ELR (cell line): ENCODE measurements around the gene GSTA2.
"Not testable (repeated sequence)": the region's sequence is repeated elsewhere in the genome, so short reads cannot be mapped to it uniquely, and the experiment has no call there.

Experiments used
- DNase-seq: peaks from one replicate; pipeline ENCODE4 v3.0.0-alpha.2; 2015; ENCODE audit warnings: low read depth

Gene GSTA2

DNA sequence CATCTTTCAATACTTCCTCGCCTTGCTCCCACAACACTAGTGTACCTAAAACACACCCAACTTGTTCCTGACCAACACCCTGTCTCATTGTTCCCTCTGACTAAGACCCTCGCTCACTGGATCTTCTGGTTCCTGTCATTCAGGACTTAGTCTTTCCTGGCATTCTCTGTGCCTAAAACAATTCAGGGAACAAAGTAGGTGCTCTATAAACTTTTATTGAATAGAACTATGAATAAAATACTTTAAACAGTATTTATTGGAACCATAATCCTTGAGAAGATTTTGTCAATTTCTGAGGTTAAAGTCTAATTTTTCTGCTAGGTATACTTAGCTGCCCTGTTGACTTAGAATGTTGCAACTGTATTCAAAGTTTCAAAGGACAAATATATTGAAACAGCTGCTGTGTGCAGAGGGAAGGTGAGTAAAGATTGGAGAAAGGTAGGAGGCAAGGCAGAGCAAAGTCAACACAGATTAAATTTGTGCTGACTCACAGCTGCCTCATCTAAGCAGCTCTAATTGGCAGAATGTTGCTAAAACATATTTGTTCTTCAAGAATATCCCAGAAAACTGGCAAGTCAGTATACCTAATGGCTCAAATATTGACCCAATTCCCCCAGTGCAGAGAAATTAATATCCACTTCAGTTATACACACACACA, 37.6 kb downstream of the GSTA2 start:
- peak; percentile 4 for DNase-seq

DNA sequence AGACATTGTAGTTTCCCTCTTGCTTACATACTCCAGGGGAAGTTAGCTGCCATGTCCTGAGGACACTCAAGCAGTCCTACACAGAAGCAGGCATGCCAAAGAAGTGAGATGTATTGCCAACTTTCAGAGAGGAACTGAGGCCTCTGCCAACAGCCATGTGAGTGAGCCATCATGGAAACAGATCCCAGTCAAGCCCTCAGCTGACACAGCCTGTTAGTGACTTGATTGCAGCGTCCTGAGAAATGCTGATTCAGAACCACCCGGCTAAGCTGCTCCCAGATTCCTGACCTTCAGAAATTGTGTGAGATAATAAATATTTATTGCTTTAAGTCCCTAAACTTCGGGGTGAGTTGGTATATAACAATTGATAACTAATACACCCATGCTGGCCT, 38.1 kb downstream of the GSTA2 start:
- no peak for DNase-seq

DNA sequence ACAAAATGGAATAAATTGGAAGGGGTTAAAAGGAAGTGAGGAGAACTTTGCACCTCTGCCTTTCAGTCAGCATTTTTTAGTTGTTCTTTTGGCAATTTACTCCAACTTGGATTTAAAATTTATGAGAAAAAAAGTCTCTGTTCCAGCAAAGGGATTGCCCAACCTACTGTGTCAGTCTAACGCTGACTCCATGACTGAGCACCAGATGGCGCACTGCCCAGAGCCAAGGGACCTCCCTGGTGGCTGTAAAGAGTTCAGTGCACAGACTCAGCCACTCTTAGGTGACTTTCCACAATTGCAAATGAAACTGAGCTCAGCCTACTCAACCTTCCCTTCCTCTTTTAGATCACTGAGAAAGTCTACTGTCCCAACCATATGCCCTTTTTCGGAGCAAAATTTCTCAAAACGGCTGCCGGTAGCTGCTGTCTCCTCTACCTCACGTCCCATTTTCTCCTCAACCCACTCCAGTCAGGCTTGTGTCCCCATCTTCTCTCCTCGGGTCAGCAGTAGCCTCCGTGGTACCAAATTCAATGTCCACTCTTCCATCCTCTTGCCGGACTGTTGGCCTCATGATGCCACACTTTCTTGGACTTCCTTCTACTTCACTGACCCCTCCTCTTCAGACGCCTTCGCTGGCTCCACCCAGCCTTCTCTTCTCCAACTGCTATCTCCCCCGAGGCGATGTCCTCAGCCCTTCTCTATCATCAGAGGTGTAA, 38.7 kb downstream of the GSTA2 start:
- peak; percentile 78 for DNase-seq

DNA sequence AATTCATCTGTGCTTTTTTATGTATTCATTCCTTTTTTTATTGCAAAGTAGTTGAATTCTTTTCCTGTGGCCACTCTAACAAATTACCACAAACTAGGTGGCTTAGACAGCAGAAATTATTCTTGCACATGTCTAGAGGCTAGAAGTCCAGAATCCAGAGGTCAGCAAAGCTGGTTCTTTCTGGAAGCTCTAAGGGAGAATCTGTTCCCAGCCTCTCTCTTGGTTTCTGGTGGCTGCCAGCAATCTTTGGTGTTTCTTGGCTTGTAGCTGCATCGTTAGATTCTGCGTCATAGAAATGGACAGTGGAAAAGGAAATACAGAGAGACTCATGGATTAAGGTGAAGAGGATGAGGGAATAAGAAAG, 39.3 kb downstream of the GSTA2 start:
- DNase-seq, result peak; percentile 37

DNA sequence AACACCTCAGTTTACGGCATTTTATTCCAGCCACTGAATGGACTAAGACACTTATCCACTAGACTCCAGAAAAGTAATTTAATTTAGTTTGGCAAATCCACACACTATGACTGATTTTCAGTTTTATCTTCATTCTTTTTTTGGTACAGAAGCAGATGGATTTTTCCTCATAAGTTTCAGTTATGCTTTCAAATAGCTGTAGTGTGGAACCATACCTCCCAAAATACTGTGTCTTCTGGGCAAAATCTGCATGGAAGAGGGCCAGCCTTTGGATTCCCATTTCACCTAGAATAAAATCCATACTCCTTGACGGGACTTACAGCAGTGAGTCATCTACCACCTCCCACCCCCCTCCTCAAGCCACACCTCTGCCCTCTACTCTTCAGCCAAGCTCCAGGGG, 43.0 kb downstream of the GSTA2 start:
- DNase-seq, result no peak

DNA sequence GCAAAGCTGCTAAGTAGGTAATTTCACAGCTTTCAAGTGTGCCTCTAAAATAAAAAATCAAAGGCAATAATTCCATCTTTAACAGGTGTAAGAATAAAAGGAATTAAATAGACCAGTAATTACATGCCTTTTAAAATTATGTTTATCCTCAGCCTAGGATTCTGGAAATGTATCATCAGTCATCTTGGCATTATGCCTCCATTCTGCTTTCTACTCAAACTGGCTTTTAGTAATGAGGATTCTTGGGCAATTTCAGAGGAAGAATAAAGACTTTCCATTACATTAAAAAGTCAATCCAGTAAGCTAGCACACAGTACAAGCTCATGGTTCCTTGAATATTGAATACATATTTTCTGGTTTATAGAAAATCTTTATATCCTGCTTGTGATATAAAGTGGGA, 44.7 kb downstream of the GSTA2 start:
- no peak for DNase-seq

DNA sequence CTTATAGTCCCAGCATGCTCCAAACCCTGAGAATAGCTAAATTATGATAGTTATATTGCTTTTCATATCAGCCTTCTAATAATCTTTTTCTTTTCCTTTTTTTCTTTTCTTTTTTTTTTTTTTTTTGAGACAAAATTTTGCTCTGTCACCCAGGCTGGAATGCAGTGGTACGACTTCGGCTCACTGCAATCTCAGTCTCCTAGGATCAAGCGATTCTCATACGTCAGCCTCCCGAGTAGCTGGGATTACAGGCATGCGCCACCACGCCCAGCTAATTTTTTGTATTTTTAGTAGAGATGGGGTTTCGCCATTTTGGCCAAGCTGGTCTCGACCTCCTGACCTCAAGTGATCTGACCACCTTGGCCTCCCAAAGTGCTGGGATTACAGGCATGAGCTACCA, 48.5 kb downstream of the GSTA2 start:
- not testable (repeated sequence) for DNase-seq

DNA sequence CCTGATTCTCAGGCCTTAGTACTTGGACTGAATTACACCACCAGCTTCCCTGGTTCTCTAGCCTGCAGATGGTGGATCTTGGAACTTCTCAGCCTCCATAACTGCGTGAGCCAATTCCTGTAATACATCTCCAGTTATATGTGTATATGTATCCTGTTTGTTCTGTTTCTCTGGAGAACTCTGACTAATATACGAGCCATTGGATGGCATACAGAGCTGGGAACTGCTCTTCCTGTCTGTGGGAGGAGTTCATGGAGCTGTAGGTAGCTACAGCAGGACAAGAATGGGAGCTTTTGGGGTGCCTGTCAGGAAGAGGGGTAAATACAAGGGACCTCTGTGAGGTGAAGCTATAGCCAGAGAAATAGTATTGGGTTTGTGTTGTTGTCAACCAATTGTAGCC, 51.1 kb downstream of the GSTA2 start:
- peak; percentile 16 for DNase-seq

DNA sequence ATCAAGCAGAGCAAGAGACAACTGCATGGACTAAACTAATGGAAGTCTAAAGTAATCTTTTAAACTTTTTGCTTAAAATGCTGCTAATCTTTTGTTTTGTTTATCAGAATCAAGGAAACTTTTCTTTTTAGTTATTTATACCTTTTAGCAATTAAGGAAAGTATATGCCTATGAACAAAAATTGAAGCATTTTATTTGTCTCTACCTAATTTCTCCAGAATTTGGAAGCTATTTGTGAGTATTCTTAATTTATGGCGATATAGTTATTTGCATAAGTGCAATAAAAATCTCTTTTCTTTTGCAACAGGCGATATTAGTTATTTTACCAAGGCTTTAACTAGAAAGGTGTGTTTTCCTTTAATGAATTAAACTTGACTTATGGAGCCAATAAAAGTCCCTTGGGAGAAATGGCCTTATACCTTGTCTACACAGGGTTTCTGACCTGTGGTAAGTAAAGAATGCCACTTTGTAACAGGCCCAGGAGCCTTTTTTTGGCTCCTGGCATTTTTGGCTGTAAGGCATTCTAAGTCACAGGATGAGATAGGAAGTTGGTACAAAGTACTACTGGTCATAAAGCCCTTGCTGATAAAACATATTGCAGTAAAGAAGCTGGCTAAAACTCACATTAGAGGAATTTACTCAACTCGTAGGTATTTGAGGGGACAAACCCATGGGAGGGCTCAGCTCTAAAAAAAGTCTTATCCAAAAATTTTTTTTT, 55.2 kb downstream of the GSTA2 start:
- DNase-seq, result peak; percentile 7

DNA sequence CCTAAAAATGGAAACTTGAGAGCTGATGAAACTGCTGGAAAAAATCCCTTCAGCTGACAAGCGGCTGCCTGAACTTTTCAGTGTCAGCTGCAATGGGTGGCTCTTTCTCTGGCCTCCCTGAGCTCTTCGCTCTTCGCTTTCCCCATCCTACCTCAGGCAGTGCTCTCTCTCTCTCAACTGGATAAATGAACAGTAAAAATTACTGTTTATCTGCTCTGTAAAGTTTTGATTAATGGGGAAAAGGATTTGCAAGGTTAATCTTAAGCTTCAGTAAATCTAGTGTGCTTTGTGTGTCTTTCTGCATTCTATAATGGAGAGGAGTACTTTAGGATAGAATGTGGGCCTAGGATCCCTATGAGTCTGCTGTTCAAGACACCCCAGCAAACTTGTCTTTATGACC, 57.3 kb downstream of the GSTA2 start:
- no peak for DNase-seq

DNA sequence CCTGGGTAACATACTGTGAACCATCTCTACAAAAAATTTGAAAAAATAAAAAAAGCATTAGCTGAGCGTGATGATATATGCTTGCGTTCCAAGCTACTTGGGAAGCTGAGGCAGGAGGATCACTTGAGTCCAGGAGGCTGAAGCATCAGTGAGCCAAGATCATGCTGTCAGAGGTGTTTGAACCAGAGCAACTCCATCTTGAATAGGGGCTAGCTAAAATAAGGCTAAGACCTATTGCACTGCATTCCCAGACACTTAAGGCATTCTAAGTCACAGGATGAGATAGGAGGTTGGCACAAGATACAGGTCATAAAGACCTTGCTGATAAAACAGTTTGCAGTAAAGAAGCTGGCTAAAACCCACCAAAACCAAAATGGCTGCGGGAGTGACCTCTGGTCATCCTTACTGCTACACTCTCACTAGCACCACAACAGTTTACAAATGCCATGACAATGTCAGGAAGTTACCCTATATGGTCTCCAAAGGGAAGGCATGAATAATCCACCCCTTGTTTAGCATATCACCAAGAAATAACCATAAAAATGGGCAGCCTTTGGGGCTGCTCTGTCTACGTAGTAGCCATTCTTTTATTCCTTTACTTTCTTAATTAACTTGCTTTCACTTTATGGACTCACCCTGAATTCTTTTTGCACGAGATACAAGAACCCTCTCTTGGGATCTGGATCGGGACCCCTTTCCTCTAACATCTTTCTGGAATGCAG, 58.3 kb downstream of the GSTA2 start:
- DNase-seq, result not testable (repeated sequence)

DNA sequence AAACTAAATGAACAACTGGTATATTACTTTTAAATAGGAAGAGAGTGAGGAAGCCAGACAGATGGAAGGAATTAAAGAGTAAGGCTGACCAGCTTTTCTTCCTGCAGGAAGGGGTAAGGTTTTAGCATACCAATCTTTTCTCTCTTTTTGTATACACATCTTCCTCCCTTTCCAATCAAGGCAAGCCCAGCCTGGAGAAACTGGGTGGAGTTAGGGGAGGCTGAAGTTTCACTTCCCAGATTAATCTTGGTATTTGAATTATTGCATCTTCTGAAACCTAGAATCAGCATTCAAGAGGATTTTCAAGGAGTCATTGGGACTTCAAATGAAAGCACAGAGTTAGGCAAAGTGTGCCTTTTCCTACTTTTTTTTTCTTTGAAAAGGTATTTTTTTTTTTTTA, 59.2 kb downstream of the GSTA2 start:
- no peak for DNase-seq
